Measurements from ENCODE around the gene PEX19.

- TF ChIP-seq CTCF (conservative IDR thresholded peaks at IDR 0.05): no peak
- TF ChIP-seq EZH2 (IDR thresholded peaks at IDR 0.05; ENCODE audit: low read depth): no peak
Measured at GRCh38 chr1:160247053-160247452, 37.9 kb downstream of the PEX19 start.
